HEK293 (cell line): Measurements from ENCODE around the gene DDX54.
A peak's percentile ranks its signal among the peaks of the same experiment; 100 is the strongest.

Experiments
- KLF16 ChIP-seq: fragments of 450-650 bp; formaldehyde crosslinking; IDR thresholded peaks from 2 replicates; pipeline ENCODE4 v1.5.1; 2017; ENCODE audit warnings: missing biosample characterization, missing genetic modification characterization
- SCRT1 ChIP-seq: fragments of 450-650 bp; formaldehyde crosslinking; IDR thresholded peaks from 2 replicates; pipeline ENCODE4 v1.5.1; 2016; ENCODE audit warnings: missing biosample characterization, missing genetic modification characterization, borderline replicate concordance
- SETDB1 ChIP-seq: IDR thresholded peaks from one replicate; pipeline ENCODE4 v1.6.1; 2017; ENCODE audit warnings: mild to moderate bottlenecking, low read length, moderate library complexity, mixed read lengths; ENCODE audit not compliant: insufficient read length
- SP2 ChIP-seq: fragments of 450-650 bp; formaldehyde crosslinking; IDR thresholded peaks from 2 replicates; pipeline ENCODE4 v1.5.1; 2016; ENCODE audit warnings: missing biosample characterization, missing genetic modification characterization
- TSHZ1 ChIP-seq: fragments of 450-650 bp; formaldehyde crosslinking; IDR thresholded peaks from 2 replicates; pipeline ENCODE4 v1.5.1; 2016; ENCODE audit warnings: missing biosample characterization, missing genetic modification characterization, borderline replicate concordance
- ZNF148 ChIP-seq: fragments of 450-650 bp; formaldehyde crosslinking; IDR thresholded peaks from 2 replicates; pipeline ENCODE4 v1.5.0; 2017; ENCODE audit warnings: missing biosample characterization, missing genetic modification characterization, borderline replicate concordance
- ZNF169 ChIP-seq: fragments of 450-650 bp; formaldehyde crosslinking; IDR thresholded peaks from 2 replicates; pipeline ENCODE4 v1.5.1; 2016; ENCODE audit warnings: missing biosample characterization, missing genetic modification characterization
- ZNF18 ChIP-seq: fragments of 450-650 bp; formaldehyde crosslinking; IDR thresholded peaks from 2 replicates; pipeline ENCODE4 v1.5.1; 2016; ENCODE audit warnings: missing biosample characterization, missing genetic modification characterization
- ZNF19 ChIP-seq: fragments of 450-650 bp; formaldehyde crosslinking; IDR thresholded peaks from 2 replicates; pipeline ENCODE4; 2016; ENCODE audit warnings: missing biosample characterization, missing genetic modification characterization, low read depth
- ZNF239 ChIP-seq: fragments of 450-650 bp; formaldehyde crosslinking; IDR thresholded peaks from 2 replicates; pipeline ENCODE4 v1.5.1; 2016; ENCODE audit warnings: missing biosample characterization, missing genetic modification characterization
- ZNF248 ChIP-seq: fragments of 450-650 bp; formaldehyde crosslinking; IDR thresholded peaks from 2 replicates; pipeline ENCODE4 v1.5.1; 2017; ENCODE audit warnings: missing biosample characterization, missing genetic modification characterization
- ZNF302 ChIP-seq: fragments of 450-650 bp; formaldehyde crosslinking; IDR thresholded peaks from 2 replicates; pipeline ENCODE4 v1.5.1; 2016; ENCODE audit warnings: missing biosample characterization, missing genetic modification characterization, low read depth
- ZNF341 ChIP-seq: fragments of 450-650 bp; formaldehyde crosslinking; IDR thresholded peaks from 2 replicates; pipeline ENCODE4; 2016; ENCODE audit warnings: low read depth, missing biosample characterization, missing genetic modification characterization
- ZNF394 ChIP-seq: fragments of 450-650 bp; formaldehyde crosslinking; IDR thresholded peaks from 2 replicates; pipeline ENCODE4 v1.5.1; 2016; ENCODE audit warnings: missing biosample characterization, missing genetic modification characterization, mild to moderate bottlenecking, moderate library complexity, borderline replicate concordance
- ZNF473 ChIP-seq: fragments of 450-650 bp; formaldehyde crosslinking; IDR thresholded peaks from 2 replicates; pipeline ENCODE4 v1.5.1; 2017; ENCODE audit warnings: missing biosample characterization, missing genetic modification characterization
- ZNF488 ChIP-seq: fragments of 450-650 bp; formaldehyde crosslinking; IDR thresholded peaks from 2 replicates; pipeline ENCODE4 v1.5.1; 2016; ENCODE audit warnings: missing biosample characterization, missing genetic modification characterization
- ZNF501 ChIP-seq: fragments of 450-650 bp; formaldehyde crosslinking; IDR thresholded peaks from 2 replicates; pipeline ENCODE4 v1.5.1; 2016; ENCODE audit warnings: missing biosample characterization, missing genetic modification characterization
- ZNF518A ChIP-seq: fragments of 450-650 bp; formaldehyde crosslinking; conservative IDR thresholded peaks from 2 replicates; pipeline ENCODE4 v1.5.1; 2016; ENCODE audit warnings: low read depth, missing biosample characterization, missing genetic modification characterization
- ZNF549 ChIP-seq: fragments of 450-650 bp; IDR thresholded peaks from 2 replicates; pipeline ENCODE4 v1.5.1; 2018; ENCODE audit warnings: missing biosample characterization, missing genetic modification characterization, mild to moderate bottlenecking, inconsistent platforms, moderate library complexity
- ZNF555 ChIP-seq: fragments of 450-650 bp; formaldehyde crosslinking; conservative IDR thresholded peaks from 2 replicates; pipeline ENCODE4 v1.5.1; 2017; ENCODE audit warnings: missing biosample characterization, mild to moderate bottlenecking, missing genetic modification characterization, inconsistent platforms
- ZNF561 ChIP-seq: fragments of 450-650 bp; IDR thresholded peaks from 2 replicates; pipeline ENCODE4 v1.5.1; 2018; ENCODE audit warnings: missing biosample characterization, missing genetic modification characterization, borderline replicate concordance
- ZNF624 ChIP-seq: fragments of 450-650 bp; formaldehyde crosslinking; IDR thresholded peaks from 2 replicates; pipeline ENCODE4 v1.5.1; 2017; ENCODE audit warnings: missing biosample characterization, missing genetic modification characterization
- ZNF76 ChIP-seq: fragments of 450-650 bp; formaldehyde crosslinking; IDR thresholded peaks from 2 replicates; pipeline ENCODE4; 2016; ENCODE audit warnings: low read depth, missing biosample characterization, missing genetic modification characterization, borderline replicate concordance
- ZNF830 ChIP-seq: fragments of 450-650 bp; IDR thresholded peaks from 2 replicates; pipeline ENCODE4 v1.5.0; 2018; ENCODE audit warnings: missing biosample characterization, missing genetic modification characterization, low read depth, mild to moderate bottlenecking, moderate library complexity
- ZNF837 ChIP-seq: fragments of 450-650 bp; formaldehyde crosslinking; IDR thresholded peaks from 2 replicates; pipeline ENCODE4 v1.5.1; 2016; ENCODE audit warnings: missing biosample characterization, missing genetic modification characterization
- ZSCAN23 ChIP-seq: fragments of 450-650 bp; formaldehyde crosslinking; IDR thresholded peaks from 2 replicates; pipeline ENCODE4 v1.5.1; 2016; ENCODE audit warnings: missing biosample characterization, missing genetic modification characterization

DDX54 gene

GRCh38 chr12:113221181-113221996, 36.1 kb upstream of the DDX54 start, which contains the start of gene TPCN1 (continued):
- TF ChIP-seq ZNF549 (tag by site-specific recombination) (no peak), ZNF518A (tag by site-specific recombination) (no peak), ZNF501 (tag by site-specific recombination) (0 out of 2 replicates have a peak, but pooled peaks have one; percentile 23), KLF16 (0 out of 2 replicates have a peak, but pooled peaks have one; percentile 20), ZNF624 (tag by site-specific recombination) (no peak), ZNF555 (tag by site-specific recombination) (no peak), ZNF473 (no peak), SETDB1 (no peak), ZNF19 (no peak), ZNF830 (no peak), ZNF248 (tag by site-specific recombination) (no peak), ZNF341 (peak; percentile 72), ZNF76 (tag by site-specific recombination) (0 out of 2 replicates have a peak, but pooled peaks have one; percentile 20), ZNF302 (tag by site-specific recombination) (no peak), ZNF169 (tag by site-specific recombination) (no peak), ZNF561 (tag by site-specific recombination) (peak; percentile 57; the same call in 1 of the 2 replicates), ZNF394 (tag by site-specific recombination) (no peak), ZNF488 (no peak), ZSCAN23 (tag by site-specific recombination) (no peak), ZNF18 (no peak), SP2 (tag by site-specific recombination) (peak; percentile 100), SCRT1 (no peak), TSHZ1 (tag by site-specific recombination) (no peak), ZNF837 (no peak), ZNF148 (no peak), ZNF239 (no peak)
